ENCODE data around the gene ZIM2.

- TF ChIP-seq CTCF (IDR thresholded peaks at IDR 0.05) = no peak
- no peak for TF ChIP-seq POLR2A (IDR thresholded peaks at IDR 0.05)
Measured at GRCh38 chr19:56838909-56839651, 1.4 kb downstream of the ZIM2 start.
